ENCODE results near the gene IER3. TPM values are rescaled to one million over a fixed set of nuclear protein-coding genes. Genes with fewer than 3 reads are reported as not detected.

Gene IER3
- total and polyA plus RNA-seq, 4 donors = 1.3 to 8.1 (median 6.7) TPM

- no peak for DNase-seq (ENCODE audit: low spot score)
- Histone ChIP-seq H3K4me3 (ENCODE audit: low read depth in 1 of 3, low read length in 3 of 3) (no peak overlapping the region), H3K9ac (ENCODE audit: low read depth in 1 of 2, low read length in 2 of 2) (no peak overlapping the region), H3K4me1 (ENCODE audit: control insufficient read depth in 4 of 4, insufficient read depth in 4 of 4, low read length in 3 of 4) (peaks cover 6 to 30% (median 21%) of the 10 kb centered on the region in 4 donors), H3K27ac (ENCODE audit: low read depth in 1 of 2, low read length in 2 of 2) (peak overlapping the region in 1 of 2 donors; percentile 11), H3K27me3 (ENCODE audit: control insufficient read depth in 4 of 4, insufficient read depth in 4 of 4, low read length in 3 of 4) (no peaks in the 10 kb centered on the region), H3K36me3 (ENCODE audit: control insufficient read depth in 4 of 4, insufficient read depth in 3 of 4, low read depth in 1 of 4, low read length in 3 of 4) (no peaks in the 10 kb centered on the region), H3K9me3 (ENCODE audit: control insufficient read depth in 4 of 4, low read length in 3 of 4) (no peaks in the 10 kb centered on the region)
- 83% methylated on average over 1 of the region's 1 CpG for WGBS
- TF ChIP-seq REST (IDR thresholded peaks at IDR 0.05) = no peak
- no peak for TF ChIP-seq RAD21 (IDR thresholded peaks at IDR 0.05)
- TF ChIP-seq FOXA1 (IDR thresholded peaks at IDR 0.05) = no peak
- no peak for TF ChIP-seq ZBTB33 (IDR thresholded peaks at IDR 0.05)
- no peak for TF ChIP-seq YY1 (IDR thresholded peaks at IDR 0.05)
- TF ChIP-seq NR2F2 (IDR thresholded peaks at IDR 0.05) = no peak
- TF ChIP-seq RXRA (IDR thresholded peaks at IDR 0.05) = no peak
- no peak for TF ChIP-seq MAX (IDR thresholded peaks at IDR 0.05)
- no peak for TF ChIP-seq FOXA2 (IDR thresholded peaks at IDR 0.05)
- TF ChIP-seq CTCF (IDR thresholded peaks at IDR 0.05; ENCODE audit: low read depth, low read length, missing input control) = no peak
- TF ChIP-seq HNF4G (IDR thresholded peaks at IDR 0.05) = no peak
- TF ChIP-seq EGR1 (IDR thresholded peaks at IDR 0.05; ENCODE audit: low read depth in 2 of 2) = no peak
- TF ChIP-seq JUND (IDR thresholded peaks at IDR 0.05) = no peak
- no peak for TF ChIP-seq SP1 (IDR thresholded peaks at IDR 0.05)
- TF ChIP-seq ATF3 (IDR thresholded peaks at IDR 0.05) = no peak
- TF ChIP-seq TAF1 (conservative IDR thresholded peaks at IDR 0.05) = no peak
- TF ChIP-seq HNF4A (conservative IDR thresholded peaks at IDR 0.05) = no peak
- TF ChIP-seq GABPA (IDR thresholded peaks at IDR 0.05 in 1 of 2, conservative IDR thresholded peaks at IDR 0.05 in 1 of 2) = no peak
These were observed 2.9 kb upstream of the IER3 start for GRCh38 chr6:30747300-30747687.

Data from liver (tissue), 9 donors.